CD14-positive monocyte (primary cell): ENCODE data around the gene GIMAP4. TPM values are rescaled to one million over a fixed set of nuclear protein-coding genes. Genes with fewer than 3 reads are reported as not detected.

Source experiments
- DNase-seq, 3 donors: peaks; one replicate each; pipeline ENCODE4 v3.0.0-alpha.2; 2011 to 2022
- H2AFZ ChIP-seq: 2 replicates; pipeline ENCODE4 v1.6.0; 2012; ENCODE audit warnings: mild to moderate bottlenecking, low read depth, low read length, inconsistent platforms; ENCODE audit not compliant: insufficient read depth, poor library complexity, severe bottlenecking
- H3K27ac ChIP-seq, 2 donors: 1 replicate in 1 of 2; 2 replicates in 1 of 2; pipeline ENCODE4 v1.5.1; 2012 to 2013; ENCODE audit warnings: low read length in 2 of 2, control low read depth in 1 of 2, inconsistent platforms in 1 of 2, low read depth in 1 of 2, mild to moderate bottlenecking in 1 of 2
- H3K27me3 ChIP-seq, 2 donors: one replicate each; pipeline versions ENCODE4 v1.6.0 to v1.6.1; 2011 to 2013; ENCODE audit warnings: low read length in 2 of 2; ENCODE audit not compliant: control insufficient read depth in 2 of 2, insufficient read depth in 2 of 2
- H3K36me3 ChIP-seq, 2 donors: replicated peaks in 1 of 2; 1 replicate in 1 of 2; 2 replicates in 1 of 2; pipeline versions ENCODE4 v1.5.1 to v1.6.1; 2012 to 2013; ENCODE audit warnings: low read length in 2 of 2, control low read depth in 1 of 2, inconsistent platforms in 1 of 2, mild to moderate bottlenecking in 1 of 2; ENCODE audit not compliant: insufficient read depth in 2 of 2, control insufficient read depth in 1 of 2
- H3K4me1 ChIP-seq, 2 donors: 1 replicate in 1 of 2; 2 replicates in 1 of 2; pipeline versions ENCODE4 v1.5.1 to v1.6.1; 2012 to 2013; ENCODE audit warnings: low read length in 2 of 2, control low read depth in 1 of 2, inconsistent platforms in 1 of 2, mild to moderate bottlenecking in 1 of 2, moderate library complexity in 1 of 2; ENCODE audit not compliant: insufficient read depth in 2 of 2, control insufficient read depth in 1 of 2
- H3K4me2 ChIP-seq: replicated peaks from 2 replicates; pipeline ENCODE3; 2012; ENCODE audit warnings: low read length, moderate library complexity, mild to moderate bottlenecking; ENCODE audit not compliant: poor library complexity, severe bottlenecking; ENCODE audit errors: extremely low read depth
- H3K4me3 ChIP-seq, 3 experiments: fragments of 200-600 bp in 1 of 3; sonication (generic) in 1 of 3; replicated peaks in 1 of 3; 1 replicate in 2 of 3; 2 replicates in 1 of 3; pipeline ENCODE4 v1.5.1; 2011 to 2013; ENCODE audit warnings: low read length in 3 of 3, mild to moderate bottlenecking in 3 of 3, control low read depth in 2 of 3, low read depth in 2 of 3, inconsistent platforms in 1 of 3, moderate library complexity in 1 of 3
- H3K79me2 ChIP-seq: 2 replicates; pipeline ENCODE4 v1.6.0; 2012; ENCODE audit warnings: mild to moderate bottlenecking, control low read depth, inconsistent platforms, low read length, moderate library complexity; ENCODE audit not compliant: insufficient read depth
- H3K9ac ChIP-seq: 2 replicates; pipeline ENCODE4 v1.6.0; 2017; ENCODE audit warnings: low read length, mild to moderate bottlenecking; ENCODE audit not compliant: insufficient read depth, poor library complexity, severe bottlenecking
- H3K9me3 ChIP-seq, 2 donors: replicated peaks in 1 of 2; 1 replicate in 1 of 2; 2 replicates in 1 of 2; pipeline versions ENCODE4 v1.5.1 to v1.6.1; 2012 to 2013; ENCODE audit warnings: low read length in 2 of 2, control low read depth in 1 of 2; ENCODE audit not compliant: control insufficient read depth in 1 of 2, insufficient read depth in 1 of 2
- H4K20me1 ChIP-seq: 2 replicates; pipeline ENCODE4 v1.6.0; 2012; ENCODE audit warnings: mild to moderate bottlenecking, low read length, control low read depth, moderate library complexity; ENCODE audit not compliant: insufficient read depth
- H3K27ac Mint-ChIP-seq, 7 donors: one replicate each; pipeline ENCODE4 v1.8.0; 2020; ENCODE audit warnings: mild to moderate bottlenecking in 7 of 7, mixed read lengths in 7 of 7, moderate library complexity in 6 of 7, inconsistent platforms in 2 of 7
- H3K27me3 Mint-ChIP-seq, 3 donors: one replicate each; pipeline ENCODE4 v1.8.0; 2021 to 2022; ENCODE audit warnings: low read depth in 3 of 3, mild to moderate bottlenecking in 3 of 3, mixed read lengths in 3 of 3, moderate library complexity in 3 of 3, inconsistent platforms in 1 of 3
- H3K36me3 Mint-ChIP-seq, 2 donors: one replicate each; pipeline ENCODE4 v1.8.0; 2020; ENCODE audit warnings: mixed read lengths in 2 of 2, inconsistent platforms in 1 of 2, mild to moderate bottlenecking in 1 of 2
- H3K4me1 Mint-ChIP-seq: one replicate; pipeline ENCODE4 v1.8.0; 2020; ENCODE audit warnings: mild to moderate bottlenecking, mixed read lengths
- H3K4me3 Mint-ChIP-seq, 2 donors: one replicate each; pipeline ENCODE4 v1.8.0; 2020; ENCODE audit warnings: mild to moderate bottlenecking in 2 of 2, mixed read lengths in 2 of 2, moderate library complexity in 1 of 2
- H3K9me3 Mint-ChIP-seq, 7 donors: one replicate each; pipeline ENCODE4 v1.8.0; 2020 to 2022; ENCODE audit warnings: mixed read lengths in 7 of 7, mild to moderate bottlenecking in 6 of 7, moderate library complexity in 6 of 7, inconsistent platforms in 2 of 7
- WGBS: methylation state at CpG from one replicate; pipeline ENCODE4 v1.1.5; 2013; ENCODE audit warnings: missing lambda C conversion rate; ENCODE audit not compliant: insufficient coverage; 5-methylcytosine and 5-hydroxymethylcytosine counted together
- intact Hi-C, 2 donors: fragments of 100-400 bp; cut with micrococcal nuclease; formaldehyde crosslinking; loops; one replicate each; pipeline versions ENCODE4 v1.15.0 to v1.15.1; 2023
- polyA plus RNA-seq, 3 donors: library from polyadenylated mRNA; depleted of rRNA in 1 of 3; unstranded in 2 of 3; stranded (reverse) in 1 of 3; fragments of 300-500 nt in 2 of 3; fragments of >200 nt in 1 of 3; fragmentation: Illumina TruSeq in 2 of 3; gene quantifications; 1 replicate in 2 of 3; 2 replicates in 1 of 3; pipeline ENCODE4 v1.2.3, GENCODE V29; 2012 to 2021
- TF ChIP-seq, protein P1 (sequence below): fragments of 200-600 bp; IDR thresholded peaks from one replicate; pipeline ENCODE4 v1.8.0; 2022; ENCODE audit warnings: antibody characterized with exemption, mild to moderate bottlenecking

GIMAP4 gene
- polyA plus RNA-seq, 3 donors = 37.3 to 269 (median 167) TPM

GRCh38 chr7:150621376-150621775, 54.2 kb downstream of the GIMAP4 start:
- Histone ChIP-seq H3K4me2 (no peak overlapping the region), H3K4me3 (no peak overlapping the region), H4K20me1 (peaks cover 20% of the 10 kb centered on the region), H3K36me3 (peaks cover 8 to 10% of the 10 kb centered on the region in 2 donors), H3K79me2 (no peaks in the 10 kb centered on the region), H3K9me3 (no peaks in the 10 kb centered on the region), H3K9ac (no peak overlapping the region), H3K4me1 (peaks cover 3% of the 10 kb centered on the region in 2 donors), H2AFZ (no peak overlapping the region), H3K27me3 (no peaks in the 10 kb centered on the region), H3K27ac (no peak overlapping the region)
- 100% methylated on average over 1 of the region's 1 CpG for WGBS
- no peak for DNase-seq
- TF ChIP-seq, protein P1, sequence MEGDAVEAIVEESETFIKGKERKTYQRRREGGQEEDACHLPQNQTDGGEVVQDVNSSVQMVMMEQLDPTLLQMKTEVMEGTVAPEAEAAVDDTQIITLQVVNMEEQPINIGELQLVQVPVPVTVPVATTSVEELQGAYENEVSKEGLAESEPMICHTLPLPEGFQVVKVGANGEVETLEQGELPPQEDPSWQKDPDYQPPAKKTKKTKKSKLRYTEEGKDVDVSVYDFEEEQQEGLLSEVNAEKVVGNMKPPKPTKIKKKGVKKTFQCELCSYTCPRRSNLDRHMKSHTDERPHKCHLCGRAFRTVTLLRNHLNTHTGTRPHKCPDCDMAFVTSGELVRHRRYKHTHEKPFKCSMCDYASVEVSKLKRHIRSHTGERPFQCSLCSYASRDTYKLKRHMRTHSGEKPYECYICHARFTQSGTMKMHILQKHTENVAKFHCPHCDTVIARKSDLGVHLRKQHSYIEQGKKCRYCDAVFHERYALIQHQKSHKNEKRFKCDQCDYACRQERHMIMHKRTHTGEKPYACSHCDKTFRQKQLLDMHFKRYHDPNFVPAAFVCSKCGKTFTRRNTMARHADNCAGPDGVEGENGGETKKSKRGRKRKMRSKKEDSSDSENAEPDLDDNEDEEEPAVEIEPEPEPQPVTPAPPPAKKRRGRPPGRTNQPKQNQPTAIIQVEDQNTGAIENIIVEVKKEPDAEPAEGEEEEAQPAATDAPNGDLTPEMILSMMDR = no peak
- Mint-ChIP-seq H3K9me3 (peaks cover 0 to 9% (median 0%) of the 10 kb centered on the region in 7 donors), H3K27me3 (no peaks in the 10 kb centered on the region), H3K4me3 (no peak overlapping the region), H3K27ac (no peak overlapping the region), H3K36me3 (peaks cover 20 to 28% of the 10 kb centered on the region in 2 donors), H3K4me1 (peaks cover 12% of the 10 kb centered on the region)
- intact Hi-C loops = no loop called here

Other genes with a start within 250 kb of the GIMAP4 start
- 1 to 10 TPM; 1.4 to 8.6 (median 5.7) TPM for gene LRRC61, start 244.0 kb upstream of the GIMAP4 start, polyA plus RNA-seq
- gene ACTR3C, start 243.8 kb upstream of the GIMAP4 start, polyA plus RNA-seq = 1 to 10 TPM in 2 of 3 donors, under 1 TPM in 1; 0.55 to 1.9 (median 1.7) TPM
- not detected for gene RARRES2, start 225.8 kb upstream of the GIMAP4 start, polyA plus RNA-seq
- 10 to 100 TPM; 32.7 to 42.9 (median 39.0) TPM for gene REPIN1, start 198.6 kb upstream of the GIMAP4 start, polyA plus RNA-seq
- 1 to 10 TPM; 1.3 to 2.7 (median 1.4) TPM for gene ZNF775, start 188.1 kb upstream of the GIMAP4 start, polyA plus RNA-seq
- gene GIMAP8, start 116.8 kb upstream of the GIMAP4 start, polyA plus RNA-seq = 10 to 100 TPM; 12.0 to 26.8 (median 22.5) TPM
- 100 to 1,000 TPM in 1 of 3 donors, 10 to 100 TPM in 2; 26.2 to 115 (median 54.5) TPM for gene GIMAP7, start 52.5 kb upstream of the GIMAP4 start, polyA plus RNA-seq
- gene GIMAP6, start 65.0 kb downstream of the GIMAP4 start, polyA plus RNA-seq = 10 to 100 TPM; 16.2 to 70.2 (median 57.0) TPM
- 10 to 100 TPM; 45.6 to 63.8 (median 47.0) TPM for gene GIMAP2, start 118.3 kb downstream of the GIMAP4 start, polyA plus RNA-seq
- gene GIMAP1, start 149.2 kb downstream of the GIMAP4 start, polyA plus RNA-seq = 10 to 100 TPM; 10.9 to 19.6 (median 11.4) TPM
- gene GIMAP5, start 170.0 kb downstream of the GIMAP4 start, polyA plus RNA-seq = 10 to 100 TPM; 13.4 to 17.1 (median 14.4) TPM
- gene TMEM176B, start 233.0 kb downstream of the GIMAP4 start, polyA plus RNA-seq = 1,000 to 10,000 TPM in 1 of 3 donors, 100 to 1,000 TPM in 1, 10 to 100 TPM in 1; 30.6 to 1,279 (median 415) TPM
- gene TMEM176A, start 233.4 kb downstream of the GIMAP4 start, polyA plus RNA-seq = 100 to 1,000 TPM in 2 of 3 donors, 10 to 100 TPM in 1; 14.1 to 285 (median 129) TPM